HepG2 (cell line): ENCODE results near the gene COL18A1. TPM values are rescaled to one million over a fixed set of nuclear protein-coding genes. Genes with fewer than 3 reads are reported as not detected.

ENCODE experiments used
- ATAC-seq: fragments of 200-7000 bp; cut with Tn5 transposase; 3 replicates; pipeline ENCODE4 v1.9.1; 2020; ENCODE audit warnings: mild to moderate bottlenecking, moderate library complexity
- BruUV-seq: library from RNA; stranded (reverse); fragments of 400-500 nt; replicated peaks from 2 replicates; lab custom pipeline; 2021; lab: Mats Ljungman, UMichigan
- CTCF ChIA-PET: fragments of 300-600 bp; formaldehyde crosslinking; extraction: SDS; loops from one replicate; lab custom pipeline; 2021; ENCODE audit warnings: low total read pairs, inconsistent platforms, low intra/inter-chr PET ratio; lab: Yijun Ruan, JAX
- POLR2A ChIA-PET: fragments of 350-600 bp; sonication (Branson Sonifier 250); formaldehyde crosslinking; loops from one replicate; lab custom pipeline; 2020; ENCODE audit warnings: antibody characterized with exemption, inconsistent platforms; lab: Yijun Ruan, JAX
- DNase-seq: peaks from one replicate; pipeline ENCODE4 v3.0.0-alpha.2; 2015; ENCODE audit warnings: low spot score
- FAIRE-seq: peaks from 3 replicates; lab custom pipeline; 2011; peaks lifted over from hg19 to GRCh38; lab: Jason Lieb, UNC
- H2AFZ ChIP-seq: one replicate; pipeline ENCODE4 v1.6.1; 2011; ENCODE audit warnings: low read length, inconsistent platforms
- H3K27ac ChIP-seq: fragments of 300-600 bp; 3 replicates; pipeline ENCODE4 v1.8.0; 2011; ENCODE audit warnings: mixed run types, mild to moderate bottlenecking, mixed read lengths, low read length, inconsistent platforms; ENCODE audit not compliant: insufficient read depth; ENCODE audit errors: extremely low read length
- H3K27me3 ChIP-seq, 2 experiments: fragments of 200-600 bp in 1 of 2; 2 replicates in 1 of 2; 3 replicates in 1 of 2; pipeline versions ENCODE4 v1.6.0 to v1.8.0; 2011; ENCODE audit warnings: low read length in 2 of 2, mild to moderate bottlenecking in 2 of 2, moderate library complexity in 2 of 2, inconsistent platforms in 1 of 2; ENCODE audit not compliant: insufficient read depth in 2 of 2, control insufficient read depth in 1 of 2
- H3K36me3 ChIP-seq, 2 experiments: fragments of 200-600 bp in 1 of 2; replicated peaks in 1 of 2; 2 replicates in 1 of 2; 3 replicates in 1 of 2; pipeline versions ENCODE4 v1.5.1 to v1.8.0; 2011; ENCODE audit warnings: low read length in 2 of 2, inconsistent platforms in 1 of 2; ENCODE audit not compliant: insufficient read depth in 2 of 2, control insufficient read depth in 1 of 2
- H3K4me1 ChIP-seq: 2 replicates; pipeline ENCODE4 v1.5.1; 2012; ENCODE audit warnings: low read length, inconsistent platforms; ENCODE audit not compliant: insufficient read depth
- H3K4me2 ChIP-seq: 2 replicates; pipeline ENCODE4 v1.6.0; 2011; ENCODE audit warnings: low read depth, low read length, inconsistent platforms
- H3K4me3 ChIP-seq, 3 experiments: fragments of 200-600 bp in 1 of 3; sonication (generic), shearing (Covaris generic) in 1 of 3; replicated peaks in 1 of 3; 2 replicates each; pipeline ENCODE4 v1.5.1; 2011 to 2016; ENCODE audit warnings: low read length in 3 of 3, inconsistent platforms in 2 of 3, low read depth in 2 of 3, mild to moderate bottlenecking in 2 of 3, control low read depth in 1 of 3, mixed read lengths in 1 of 3; ENCODE audit not compliant: insufficient read depth in 1 of 3
- H3K79me2 ChIP-seq: one replicate; pipeline ENCODE4 v1.6.1; 2011; ENCODE audit warnings: low read length, inconsistent platforms; ENCODE audit not compliant: insufficient read depth
- H3K9ac ChIP-seq: 2 replicates; pipeline ENCODE4 v1.6.0; 2011; ENCODE audit warnings: mild to moderate bottlenecking, low read depth, low read length, inconsistent platforms; ENCODE audit not compliant: insufficient read depth
- H3K9me3 ChIP-seq: 2 replicates; pipeline ENCODE4 v1.5.1; 2012; ENCODE audit warnings: mild to moderate bottlenecking, low read length
- H4K20me1 ChIP-seq: 2 replicates; pipeline ENCODE4 v1.6.0; 2011; ENCODE audit warnings: inconsistent platforms, mild to moderate bottlenecking, low read length, moderate library complexity; ENCODE audit not compliant: insufficient read depth
- HIC2 ChIP-seq: sonication (generic); formaldehyde crosslinking; IDR thresholded peaks from 2 replicates; pipeline ENCODE4 v1.9.0; 2022; ENCODE audit warnings: low read depth, missing genetic modification reagents
- MBNL3 ChIP-seq: fragments of 250-450 bp; sonication (Bioruptor Pico); conservative IDR thresholded peaks from 2 replicates; pipeline ENCODE4 v1.8.0; 2022; ENCODE audit warnings: mild to moderate bottlenecking, inconsistent platforms
- ZNF20 ChIP-seq: sonication (generic); formaldehyde crosslinking; IDR thresholded peaks from 2 replicates; pipeline ENCODE4 v1.4.0; 2020; ENCODE audit warnings: mild to moderate bottlenecking, moderate library complexity, missing genetic modification reagents
- ZNF251 ChIP-seq: sonication (generic); formaldehyde crosslinking; IDR thresholded peaks from 2 replicates; pipeline ENCODE4 v1.9.0; 2021; ENCODE audit warnings: mild to moderate bottlenecking, missing genetic modification reagents
- ZNF264 ChIP-seq: sonication (generic); formaldehyde crosslinking; IDR thresholded peaks from 2 replicates; pipeline ENCODE4 v1.4.0; 2020; ENCODE audit warnings: missing genetic modification reagents
- ZNF562 ChIP-seq: sonication (generic); formaldehyde crosslinking; IDR thresholded peaks from 2 replicates; pipeline ENCODE4 v1.8.0; 2022; ENCODE audit warnings: missing genetic modification reagents, borderline replicate concordance
- ZNF597 ChIP-seq: sonication (generic); formaldehyde crosslinking; IDR thresholded peaks from 2 replicates; pipeline ENCODE4 v1.5.0; 2020; ENCODE audit warnings: missing genetic modification reagents
- ZNF629 ChIP-seq: sonication (generic); formaldehyde crosslinking; conservative IDR thresholded peaks from 2 replicates; pipeline ENCODE4 v1.5.0; 2020; ENCODE audit warnings: missing genetic modification reagents
- WGBS: methylation state at CpG from one replicate; pipeline ENCODE4 v1.1.6; 2017; ENCODE audit warnings: low lambda C conversion rate; 5-methylcytosine and 5-hydroxymethylcytosine counted together
- in situ Hi-C: cut with HindIII; loops from 2 replicates; pipeline ENCODE4 v1.10.0; 2017; ENCODE audit warnings: low pct_unique_long_range_greater_than_20kb; ENCODE audit not compliant: extremely low pct_ligation_motif_present
- intact Hi-C: fragments of 100-400 bp; cut with micrococcal nuclease; formaldehyde crosslinking; loops from one replicate; pipeline ENCODE4 v1.10.0; 2022; ENCODE audit not compliant: unreplicated experiment
- polyA plus RNA-seq, 8 experiments: library from polyadenylated mRNA; depleted of rRNA in 3 of 8; stranded (reverse) in 7 of 8; unstranded in 1 of 8; fragments of >200 nt; fragmentation: Illumina TruSeq in 4 of 8; extraction: Trizol in 4 of 8; gene quantifications; 2 replicates each; pipeline versions ENCODE4 v1.2.1 to v1.2.3, GENCODE V29; 2011 to 2016; ENCODE audit warnings: low read depth in 4 of 8, missing spikeins in 1 of 8, mixed read lengths in 1 of 8; ENCODE audit not compliant: insufficient read depth in 1 of 8
- total RNA-seq, 5 experiments: library from RNA; depleted of rRNA; stranded (reverse); fragments of >200 nt; fragmentation: Illumina TruSeq; extraction: Trizol; gene quantifications; 2 replicates each; pipeline ENCODE4 v1.2.3, GENCODE V29; 2016; ENCODE audit warnings: low read depth in 1 of 5
- TF ChIP-seq, protein P1 (sequence below): IDR thresholded peaks from 2 replicates; pipeline ENCODE4 v1.6.1; 2016; ENCODE audit warnings: low read depth

Gene COL18A1
- total and polyA plus RNA-seq, 2 of the 13 experiments (the other 11 are each of a cell fraction or from before 2014, with no cell fraction given): 79.0 to 102 TPM

GRCh38 chr21:45358711-45359310, 46.2 kb upstream of the COL18A1 start:
- ChIA-PET CTCF (no interaction called here), POLR2A (no interaction called here)
- no peak overlapping the region for H3K4me2 ChIP-seq
- no peak overlapping the region for H3K9ac ChIP-seq
- ATAC-seq (no peak), FAIRE-seq (no peak), DNase-seq (no peak)
- TF ChIP-seq ZNF562 (no peak), ZNF20 (CRISPR knock-in tag) (no peak), ZNF597 (CRISPR knock-in tag) (no peak), ZNF629 (CRISPR knock-in tag) (no peak), MBNL3 (CRISPR knock-in tag) (no peak), ZNF264 (CRISPR knock-in tag) (no peak), ZNF251 (no peak), HIC2 (no peak)
- TF ChIP-seq, protein P1, sequence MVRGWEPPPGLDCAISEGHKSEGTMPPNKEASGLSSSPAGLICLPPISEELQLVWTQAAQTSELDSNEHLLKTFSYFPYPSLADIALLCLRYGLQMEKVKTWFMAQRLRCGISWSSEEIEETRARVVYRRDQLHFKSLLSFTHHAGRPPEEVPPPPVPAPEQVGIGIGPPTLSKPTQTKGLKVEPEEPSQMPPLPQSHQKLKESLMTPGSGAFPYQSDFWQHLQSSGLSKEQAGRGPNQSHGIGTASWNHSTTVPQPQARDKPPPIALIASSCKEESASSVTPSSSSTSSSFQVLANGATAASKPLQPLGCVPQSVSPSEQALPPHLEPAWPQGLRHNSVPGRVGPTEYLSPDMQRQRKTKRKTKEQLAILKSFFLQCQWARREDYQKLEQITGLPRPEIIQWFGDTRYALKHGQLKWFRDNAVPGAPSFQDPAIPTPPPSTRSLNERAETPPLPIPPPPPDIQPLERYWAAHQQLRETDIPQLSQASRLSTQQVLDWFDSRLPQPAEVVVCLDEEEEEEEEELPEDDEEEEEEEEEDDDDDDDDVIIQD (CRISPR knock-in tag): no peak
- in situ Hi-C loops (no loop called here), intact Hi-C loops (loop anchor here (5.0 kb wide), 1 partner anchor 67 kb away; no protein-coding TSS in a partner anchor)
- no peak overlapping the region for H3K27ac ChIP-seq
- no peaks in the 10 kb centered on the region for H3K36me3 ChIP-seq
- BruUV-seq: no TSS peak
- H3K27me3 ChIP-seq: no peaks in the 10 kb centered on the region
- no peak overlapping the region for H3K4me3 ChIP-seq
- H3K79me2 ChIP-seq: no peaks in the 10 kb centered on the region
- 91% methylated on average over 8 of the region's 13 CpGs for WGBS
- H3K9me3 ChIP-seq: no peaks in the 10 kb centered on the region
- H4K20me1 ChIP-seq: no peaks in the 10 kb centered on the region
- peaks cover 75% of the 10 kb centered on the region for H3K4me1 ChIP-seq
- H2AFZ ChIP-seq: no peak overlapping the region
